ENCODE data around the gene CDADC1.
A peak's percentile ranks its signal among the peaks of the same experiment; 100 is the strongest.

The CDADC1 gene

DNA sequence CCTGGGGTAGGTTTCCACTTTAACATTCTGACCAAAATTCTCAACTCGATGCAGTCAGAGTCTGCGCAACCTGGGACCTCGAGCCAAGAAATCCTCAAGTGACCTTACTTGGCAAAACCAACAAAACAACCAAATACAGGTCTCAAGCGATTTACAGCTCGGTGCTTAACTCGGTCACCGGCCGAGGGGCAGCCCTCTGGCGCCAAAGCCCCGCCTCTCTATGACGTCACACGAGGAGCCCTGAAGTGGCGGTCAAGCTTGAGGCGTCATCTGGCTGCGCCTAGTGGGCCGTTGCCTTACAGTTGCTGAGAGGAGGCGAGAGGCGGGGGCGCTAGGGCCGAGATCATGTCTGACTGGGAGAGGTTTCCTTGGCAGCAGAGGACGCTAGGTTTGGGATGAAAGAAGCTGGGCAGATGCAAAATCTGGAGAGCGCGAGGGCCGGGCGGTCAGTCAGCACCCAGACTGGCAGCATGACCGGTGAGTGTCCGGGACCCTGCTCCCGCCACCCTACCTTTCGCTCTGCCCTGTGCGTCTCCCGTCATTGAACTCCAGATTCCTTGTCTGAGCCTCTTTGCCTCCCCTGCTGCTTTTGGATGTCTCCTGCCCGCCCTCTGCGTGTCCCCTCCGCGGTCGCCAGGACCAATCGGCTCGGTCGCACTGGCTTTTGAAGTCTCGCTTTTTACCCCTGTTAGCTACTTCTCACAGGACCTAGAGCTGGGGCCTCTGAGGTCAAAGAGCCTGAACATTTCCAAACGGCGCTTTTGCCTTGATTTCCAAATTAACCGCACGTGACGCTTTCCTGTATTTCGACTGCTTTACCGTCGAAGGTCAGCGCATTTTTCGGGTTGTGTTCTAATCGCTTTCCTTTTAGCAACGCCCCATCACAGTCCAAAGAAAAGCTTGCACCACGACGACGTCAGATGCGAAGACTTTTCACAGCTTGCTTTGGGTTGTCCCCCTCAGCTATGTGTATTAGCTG, at the start of gene CDADC1:
TSS of gene CDADC1 (plus strand) at position 283 of the 979 bp plus-strand sequence. CDS start at position 396, 113 bp downstream.
- peak; percentile 87 to 96 (median 95) for DNase-seq (ENCODE audit: low read depth in 2 of 3, low spot score in 1 of 3)

DNA sequence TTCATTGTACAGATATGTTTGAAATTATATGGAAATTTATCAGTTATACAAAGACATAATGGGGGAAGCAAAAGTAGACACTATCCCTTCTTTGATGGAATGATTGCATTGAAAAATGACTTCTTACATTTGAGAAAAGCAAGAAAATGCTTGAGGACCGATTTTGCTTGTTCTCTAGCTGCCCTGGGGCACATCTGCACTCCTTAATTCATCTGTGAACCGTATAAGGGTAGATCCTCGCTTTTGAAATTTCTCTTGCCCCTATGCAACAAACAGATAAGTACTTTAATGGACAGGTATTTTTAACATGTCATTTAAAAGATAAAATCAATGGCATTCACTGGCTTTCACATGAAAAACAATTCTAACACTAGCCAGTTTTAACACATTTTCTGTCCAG, 41.1 kb upstream of the CDADC1 start:
- no peak for DNase-seq (ENCODE audit: low read depth in 2 of 3, low spot score in 1 of 3)

DNA sequence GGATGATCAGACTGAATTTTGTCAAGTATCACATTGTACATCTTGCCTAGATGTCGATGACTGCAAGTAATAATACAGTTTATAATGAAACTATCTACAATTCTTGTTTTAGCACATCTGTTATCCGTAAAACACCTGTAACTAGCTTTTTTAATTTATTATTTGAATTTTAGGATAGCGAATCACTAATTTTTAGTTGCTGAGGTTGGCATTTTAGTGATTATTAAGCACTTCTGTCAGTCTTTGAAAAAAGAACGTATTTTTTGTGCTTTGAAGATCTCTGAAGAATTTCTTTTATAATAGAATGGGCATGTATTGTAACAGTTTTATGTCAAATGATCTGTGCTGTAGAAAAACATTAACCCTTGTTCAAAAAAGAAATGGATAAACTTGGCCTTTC, 39.1 kb upstream of the CDADC1 start:
- no peak for DNase-seq (ENCODE audit: low read depth in 2 of 3, low spot score in 1 of 3)

DNA sequence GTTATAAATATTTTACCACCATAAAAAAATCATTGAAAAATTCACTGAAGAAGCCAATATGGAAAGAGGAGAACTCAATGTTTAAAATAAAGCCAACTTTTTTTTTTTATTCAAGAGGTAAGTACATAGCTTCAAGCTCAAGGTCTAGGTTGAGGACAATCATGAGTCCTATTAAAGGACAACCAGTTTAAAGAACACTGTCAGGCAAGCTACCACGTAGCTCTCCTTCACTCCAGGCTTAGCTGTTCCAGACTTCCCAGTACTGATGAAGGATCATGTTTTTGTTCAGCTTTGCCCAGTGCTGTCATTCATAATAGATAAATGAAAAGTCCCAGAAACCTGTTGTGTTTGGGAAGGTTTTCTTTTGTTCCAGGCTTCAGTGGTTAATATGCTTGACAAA, 37.6 kb upstream of the CDADC1 start:
- DNase-seq (ENCODE audit: low read depth in 2 of 3, low spot score in 1 of 3) = no peak

DNA sequence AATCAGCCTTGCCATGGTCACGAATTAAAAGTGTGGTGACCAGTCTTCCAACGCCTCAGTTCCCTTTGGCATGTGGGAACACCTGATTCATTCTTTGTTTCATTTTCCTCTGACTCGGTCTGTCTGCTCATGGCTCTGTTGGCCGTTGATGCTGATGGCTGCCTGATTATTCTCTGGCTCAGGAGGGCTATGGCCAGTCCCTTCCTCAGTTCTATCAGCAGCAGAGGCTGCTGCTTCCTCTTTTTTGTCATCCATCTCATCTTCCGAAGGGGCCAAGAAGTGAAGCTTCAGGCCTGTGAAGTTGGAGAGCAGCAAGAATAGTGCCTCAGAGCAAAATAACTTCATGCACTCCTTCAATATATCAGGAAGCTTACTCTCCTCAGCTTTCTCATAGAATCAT, 37.1 kb upstream of the CDADC1 start:
- DNase-seq (ENCODE audit: low read depth in 2 of 3, low spot score in 1 of 3) = no peak

DNA sequence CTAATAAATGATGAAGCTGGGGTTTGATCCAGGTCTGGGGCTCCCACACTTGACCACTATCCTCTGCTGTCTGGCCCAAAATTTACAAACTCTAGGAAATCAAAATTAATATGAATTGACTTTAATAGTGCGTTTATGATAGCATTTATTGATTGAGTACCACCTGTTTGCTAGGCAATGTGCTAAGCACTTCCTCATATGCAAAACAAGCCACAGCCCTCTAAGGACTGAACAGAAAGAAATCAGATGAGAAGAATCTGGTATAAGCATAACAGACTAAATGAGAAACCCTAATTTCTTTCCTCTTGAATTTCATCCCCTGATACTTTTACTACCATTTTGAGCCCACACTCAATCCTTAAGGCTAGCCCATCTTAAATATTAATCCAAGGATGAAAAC, 34.2 kb upstream of the CDADC1 start:
- no peak for DNase-seq (ENCODE audit: low read depth in 2 of 3, low spot score in 1 of 3)

DNA sequence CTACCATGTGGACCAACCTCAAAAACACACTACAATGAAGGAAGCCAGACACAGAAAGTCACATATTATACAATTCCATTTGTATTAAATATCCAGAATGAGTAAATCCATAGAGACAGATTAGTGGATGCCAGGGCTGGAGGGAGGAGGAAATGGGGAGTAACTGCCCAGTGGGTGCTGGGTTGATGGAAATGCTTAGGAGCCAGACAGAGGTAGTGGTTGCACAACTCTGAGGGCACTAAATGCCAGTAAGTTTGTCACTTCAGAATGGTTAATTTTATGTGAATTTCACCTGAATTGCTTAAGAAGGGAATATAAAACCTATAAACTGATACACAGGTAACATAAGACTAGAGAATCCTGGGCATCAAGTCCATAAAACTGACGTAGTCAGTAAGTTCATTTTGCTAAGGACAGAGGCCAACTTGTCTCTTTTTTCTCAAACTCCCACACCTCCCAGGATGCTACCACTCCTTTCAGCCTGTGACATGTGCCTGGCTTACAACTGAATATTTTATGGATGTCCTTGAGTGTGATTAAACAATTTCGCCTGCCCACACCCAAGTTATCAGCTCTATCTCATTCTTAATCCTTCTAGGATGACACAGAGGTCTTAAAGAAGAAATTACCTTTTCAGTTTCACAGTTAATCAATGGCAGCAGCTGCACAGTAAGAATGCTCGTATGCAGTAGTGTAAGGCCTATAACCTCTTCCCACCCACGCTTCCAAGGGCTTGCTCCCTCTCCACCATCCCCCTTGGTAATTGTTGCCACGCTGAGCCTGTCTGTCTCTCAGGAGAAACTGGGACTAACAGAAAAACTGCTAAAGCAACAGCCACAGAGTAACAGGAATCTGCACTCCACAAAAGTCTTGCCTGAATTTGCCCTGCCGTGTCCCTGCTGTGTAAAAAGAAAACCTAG, 33.5 kb upstream of the CDADC1 start:
- no peak for DNase-seq (ENCODE audit: low read depth in 2 of 3, low spot score in 1 of 3)

DNA sequence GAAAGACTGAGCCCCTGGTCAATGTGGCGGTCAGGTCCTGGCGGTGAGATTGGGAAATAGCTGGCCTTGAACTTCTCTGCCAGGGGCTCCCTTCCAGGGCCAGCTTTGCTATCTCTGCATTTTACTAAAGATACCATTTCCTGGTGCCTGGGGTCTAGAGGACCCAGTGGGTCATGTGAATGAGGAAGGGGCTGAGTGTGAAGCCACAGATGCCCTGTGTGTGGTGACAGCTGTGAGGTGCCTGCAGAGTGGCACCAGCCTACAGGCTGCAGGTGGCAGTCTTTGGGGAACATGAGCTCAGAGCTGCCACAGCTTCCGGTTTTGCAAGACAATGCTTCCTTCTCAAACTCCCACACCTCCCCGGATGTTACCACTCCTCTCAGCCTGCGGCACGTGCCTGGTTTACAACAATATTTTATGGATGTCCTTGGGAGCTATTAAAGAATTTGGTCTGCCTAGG, 32.8 kb upstream of the CDADC1 start:
- peak in 1 of 3 donors; percentile 15 for DNase-seq (ENCODE audit: low read depth in 2 of 3, low spot score in 1 of 3)

DNA sequence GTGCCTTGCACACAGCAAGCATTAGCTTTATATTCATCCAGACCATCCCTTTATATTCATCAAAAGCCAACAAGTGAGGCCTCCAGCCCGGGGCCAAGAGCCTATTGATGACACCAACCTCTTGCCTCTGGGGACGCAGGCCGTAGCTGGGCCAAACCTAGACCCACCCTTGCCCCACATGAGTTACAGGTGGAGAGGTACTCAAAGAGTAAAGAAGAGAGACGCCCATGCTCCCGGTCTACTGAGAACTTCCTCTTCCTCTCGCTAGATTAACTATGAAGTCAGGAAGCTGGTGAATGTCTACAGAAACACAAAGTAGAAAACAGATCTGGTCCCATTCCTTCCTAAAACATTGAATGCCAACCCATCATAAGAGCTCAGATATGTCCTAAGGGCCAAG, 31.4 kb upstream of the CDADC1 start:
- DNase-seq (ENCODE audit: low read depth in 2 of 3, low spot score in 1 of 3) = no peak

DNA sequence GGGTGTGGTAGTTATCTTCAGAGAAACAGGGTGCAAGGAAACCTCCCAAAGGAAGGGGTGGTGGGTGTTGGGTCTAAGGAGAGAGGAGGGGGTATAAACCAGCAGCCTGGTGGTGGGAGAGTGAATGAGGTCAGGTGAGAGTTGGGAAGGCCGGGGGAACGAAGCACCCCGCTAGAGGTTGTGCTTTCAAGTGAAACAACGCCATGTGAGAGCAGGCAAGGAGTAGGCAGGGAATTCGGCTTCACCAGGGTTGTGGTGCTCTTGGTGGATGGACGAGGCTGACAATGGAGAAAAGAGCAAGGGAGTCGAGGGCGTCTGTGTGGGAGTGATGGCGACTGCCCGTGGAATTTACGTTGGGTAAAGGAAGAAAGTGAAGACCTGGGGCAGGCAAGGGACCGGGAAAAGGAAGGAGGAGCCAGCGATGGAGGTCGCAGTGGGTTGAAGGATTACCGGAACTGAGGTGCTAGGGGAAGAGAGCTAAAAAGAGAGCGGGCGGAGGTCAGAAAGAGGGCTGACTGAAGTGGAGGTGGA, 29.7 kb upstream of the CDADC1 start:
- no peak for DNase-seq (ENCODE audit: low read depth in 2 of 3, low spot score in 1 of 3)

DNA sequence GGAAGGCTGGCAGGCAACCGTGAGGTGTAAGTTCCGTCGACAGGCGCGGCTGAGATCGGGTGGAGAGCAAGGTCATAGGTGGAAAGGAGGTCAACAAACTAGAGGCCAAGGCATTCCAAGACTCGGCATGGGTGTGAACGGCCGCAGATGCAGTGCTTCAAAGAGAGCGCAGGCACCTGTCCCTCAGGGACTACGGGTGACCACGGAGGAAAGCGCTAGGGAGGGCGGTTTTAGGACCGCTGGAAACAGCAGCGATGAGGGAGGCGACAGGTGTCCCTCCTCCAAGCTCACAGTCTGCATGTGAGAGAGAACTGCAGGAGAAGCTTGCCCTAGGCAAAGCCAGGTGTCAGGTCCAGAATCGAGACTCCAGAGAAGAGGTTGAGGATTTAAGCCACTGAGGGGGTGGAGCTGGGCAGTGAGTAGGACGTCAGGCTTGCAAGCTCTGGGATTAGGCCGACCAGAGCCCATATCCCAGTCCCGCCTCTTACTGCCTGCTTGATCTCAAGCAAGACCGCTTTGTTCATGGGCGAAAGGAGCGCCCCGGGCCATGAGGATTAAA, 29.2 kb upstream of the CDADC1 start:
- DNase-seq (ENCODE audit: low read depth in 2 of 3, low spot score in 1 of 3) = no peak

DNA sequence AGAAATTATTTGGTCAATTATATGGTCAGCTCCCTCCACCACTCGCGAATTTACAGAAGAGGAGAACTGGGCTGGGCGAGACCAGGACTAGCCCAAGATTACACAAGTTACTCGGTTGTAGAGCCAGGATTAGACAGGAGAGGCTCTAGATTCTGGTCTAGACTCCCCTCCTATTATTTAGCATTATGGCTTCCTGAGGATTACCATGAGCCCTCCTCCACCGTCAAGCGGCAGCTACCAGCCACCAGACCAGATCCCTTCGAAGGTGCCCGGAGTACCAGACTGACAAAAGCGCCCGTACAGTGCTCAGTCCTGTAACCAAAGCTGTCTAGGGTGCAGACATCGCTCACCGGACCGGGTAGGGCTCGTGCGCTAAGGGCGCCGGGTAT, 28.1 kb upstream of the CDADC1 start:
- DNase-seq (ENCODE audit: low read depth in 2 of 3, low spot score in 1 of 3) = no peak

DNA sequence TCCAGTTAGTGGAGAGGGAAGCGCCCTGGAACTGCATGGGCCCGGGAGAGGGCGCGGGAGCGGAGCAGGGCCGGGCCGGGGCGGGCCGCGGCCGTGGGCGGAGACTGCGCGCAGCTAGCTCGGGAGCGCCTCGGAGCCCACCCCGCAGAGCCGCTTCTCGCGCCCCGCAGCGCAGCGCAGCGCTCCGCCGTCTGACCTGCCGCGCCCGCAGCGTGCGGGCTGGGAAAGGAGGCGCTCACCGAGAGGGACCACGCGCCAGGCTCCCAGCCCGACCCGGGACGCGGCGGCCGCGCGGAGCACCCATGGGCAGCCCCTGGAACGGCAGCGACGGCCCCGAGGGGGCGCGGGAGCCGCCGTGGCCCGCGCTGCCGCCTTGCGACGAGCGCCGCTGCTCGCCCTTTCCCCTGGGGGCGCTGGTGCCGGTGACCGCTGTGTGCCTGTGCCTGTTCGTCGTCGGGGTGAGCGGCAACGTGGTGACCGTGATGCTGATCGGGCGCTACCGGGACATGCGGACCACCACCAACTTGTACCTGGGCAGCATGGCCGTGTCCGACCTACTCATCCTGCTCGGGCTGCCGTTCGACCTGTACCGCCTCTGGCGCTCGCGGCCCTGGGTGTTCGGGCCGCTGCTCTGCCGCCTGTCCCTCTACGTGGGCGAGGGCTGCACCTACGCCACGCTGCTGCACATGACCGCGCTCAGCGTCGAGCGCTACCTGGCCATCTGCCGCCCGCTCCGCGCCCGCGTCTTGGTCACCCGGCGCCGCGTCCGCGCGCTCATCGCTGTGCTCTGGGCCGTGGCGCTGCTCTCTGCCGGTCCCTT, 27.5 kb upstream of the CDADC1 start, which contains the start of gene MLNR:
TSS of gene MLNR (plus strand) at position 303 of the 820 bp plus-strand sequence. CDS start at position 303, 0 bp downstream.
- DNase-seq (ENCODE audit: low read depth in 2 of 3, low spot score in 1 of 3) = peak in 2 of 3 donors; percentile 24 to 32

DNA sequence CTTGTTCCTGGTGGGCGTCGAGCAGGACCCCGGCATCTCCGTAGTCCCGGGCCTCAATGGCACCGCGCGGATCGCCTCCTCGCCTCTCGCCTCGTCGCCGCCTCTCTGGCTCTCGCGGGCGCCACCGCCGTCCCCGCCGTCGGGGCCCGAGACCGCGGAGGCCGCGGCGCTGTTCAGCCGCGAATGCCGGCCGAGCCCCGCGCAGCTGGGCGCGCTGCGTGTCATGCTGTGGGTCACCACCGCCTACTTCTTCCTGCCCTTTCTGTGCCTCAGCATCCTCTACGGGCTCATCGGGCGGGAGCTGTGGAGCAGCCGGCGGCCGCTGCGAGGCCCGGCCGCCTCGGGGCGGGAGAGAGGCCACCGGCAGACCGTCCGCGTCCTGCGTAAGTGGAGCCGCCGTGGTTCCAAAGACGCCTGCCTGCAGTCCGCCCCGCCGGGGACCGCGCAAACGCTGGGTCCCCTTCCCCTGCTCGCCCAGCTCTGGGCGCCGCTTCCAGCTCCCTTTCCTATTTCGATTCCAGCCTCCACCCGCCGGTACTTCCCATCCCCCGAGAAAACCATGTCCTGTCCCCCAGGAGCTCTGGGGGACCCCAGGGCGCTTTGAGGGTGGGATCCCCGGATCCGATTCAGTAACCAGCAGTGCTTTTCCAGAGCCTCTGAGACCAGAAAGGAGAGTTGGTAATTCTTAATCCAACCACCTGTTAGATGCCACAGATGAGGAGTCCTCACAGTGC, 26.7 kb upstream of the CDADC1 start:
- no peak for DNase-seq (ENCODE audit: low read depth in 2 of 3, low spot score in 1 of 3)

DNA sequence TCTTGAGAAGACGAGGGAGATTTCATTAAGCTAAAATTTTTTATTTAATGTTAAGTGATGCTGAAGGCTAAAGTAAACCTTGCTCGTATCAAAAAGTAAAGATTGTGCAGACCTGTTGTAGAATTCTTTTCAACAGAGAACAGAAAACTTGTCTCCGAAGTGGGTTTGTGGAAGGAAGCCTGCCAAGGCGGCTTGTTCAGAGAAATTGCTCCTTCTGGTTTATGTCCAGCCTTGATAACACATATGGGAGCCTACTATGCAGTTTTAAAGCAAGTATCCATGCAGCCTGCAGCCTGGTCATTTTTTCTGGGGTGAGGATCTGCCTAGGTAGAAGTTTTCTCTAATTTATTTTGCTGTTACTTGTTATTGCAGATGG, 26.1 kb upstream of the CDADC1 start:
- DNase-seq (ENCODE audit: low read depth in 2 of 3, low spot score in 1 of 3) = no peak

DNA sequence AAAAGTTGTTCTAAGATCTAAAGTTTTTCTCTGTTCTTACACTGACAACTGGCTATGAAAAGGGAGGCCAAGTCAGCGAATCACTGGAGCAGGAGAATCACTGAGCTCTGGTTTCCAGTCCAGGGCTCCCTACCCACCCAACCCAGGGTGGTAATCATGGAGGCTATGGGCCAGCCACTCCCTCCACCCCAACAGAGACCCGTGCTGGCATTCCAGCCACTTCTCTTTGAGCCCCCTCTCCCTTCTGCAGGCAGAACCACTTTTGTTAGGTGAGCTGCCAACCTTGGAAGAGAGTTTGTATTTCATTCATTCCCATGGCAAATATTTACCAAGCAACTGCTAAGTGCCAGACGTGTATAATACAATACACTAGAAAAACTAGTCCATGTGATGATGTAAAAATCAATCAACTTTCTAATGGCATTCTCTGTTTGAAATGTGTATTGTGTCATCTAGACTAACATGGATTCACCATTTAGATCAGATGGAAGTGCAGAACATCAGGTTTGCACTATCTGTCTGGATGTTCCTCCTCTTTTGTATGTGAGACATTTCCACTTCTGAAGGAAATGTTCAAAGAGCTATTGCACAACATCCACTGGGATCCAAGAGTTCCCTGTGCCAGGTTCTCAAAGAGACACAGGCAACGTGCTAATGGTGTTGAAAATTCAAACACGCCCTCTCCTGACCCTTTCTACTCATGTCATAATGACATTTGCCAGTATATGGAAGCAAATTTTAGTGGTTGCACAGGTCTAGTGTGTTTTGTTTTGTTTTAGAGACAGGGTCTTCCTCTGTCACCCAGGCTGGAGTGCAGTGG, 22.3 kb upstream of the CDADC1 start:
- DNase-seq (ENCODE audit: low read depth in 2 of 3, low spot score in 1 of 3) = no peak

DNA sequence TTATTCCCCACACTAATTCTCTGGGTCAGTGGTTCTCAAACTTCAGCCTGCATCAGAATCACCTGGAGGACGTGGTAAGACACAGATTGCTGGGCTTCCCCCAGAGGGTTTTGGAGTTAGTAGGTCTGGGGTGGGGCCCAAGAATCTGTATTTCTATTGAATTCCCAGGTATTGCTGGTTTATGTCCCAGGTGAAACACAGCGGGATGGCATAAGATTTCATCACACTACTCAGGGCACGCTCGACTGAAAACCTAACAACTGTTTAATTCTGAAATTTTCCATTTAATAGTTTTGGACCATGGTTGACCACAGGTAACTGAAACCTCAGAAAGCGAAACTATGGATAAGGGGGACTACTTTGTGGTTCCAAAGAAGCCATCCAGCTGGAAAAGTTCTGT, 21.1 kb upstream of the CDADC1 start:
- DNase-seq (ENCODE audit: low read depth in 2 of 3, low spot score in 1 of 3) = no peak

DNA sequence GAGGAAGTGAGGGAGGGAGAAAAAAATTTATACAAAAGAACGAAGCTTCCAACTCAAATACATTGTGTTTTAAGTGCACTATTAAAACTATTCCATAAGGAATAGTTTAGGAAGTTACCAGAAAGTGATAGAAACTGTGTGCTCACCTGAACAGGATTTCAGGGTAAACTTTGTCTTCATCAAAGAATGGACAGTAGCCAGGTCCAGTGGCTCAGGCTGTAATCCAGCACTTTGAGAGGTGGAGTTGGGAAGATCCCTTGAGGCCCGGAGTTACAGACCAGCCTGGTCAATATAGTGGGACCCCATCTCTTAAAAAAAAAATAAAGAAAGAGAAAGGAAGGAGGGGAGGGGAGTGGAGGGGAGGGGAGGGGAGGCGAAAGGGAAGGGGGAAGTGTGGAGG, 13.0 kb upstream of the CDADC1 start:
- no peak for DNase-seq (ENCODE audit: low read depth in 2 of 3, low spot score in 1 of 3)
